Measurements from ENCODE around the gene CALN1. TPM values are rescaled to one million over a fixed set of nuclear protein-coding genes. Genes with fewer than 3 reads are reported as not detected.

The CALN1 gene
- total RNA-seq, 2 donors from 2014 or later: 1.1 to 1.2 TPM

GRCh38 chr7:72057796-72058195 is 354.3 kb downstream of the CALN1 start:
- 72% methylated on average over 11 of the region's 11 CpGs for WGBS
- H3K4me1 ChIP-seq (replicated peaks): no peaks in the 10 kb centered on the region
- H3K27ac ChIP-seq: no peak overlapping the region
- no peak for DNase-seq (ENCODE audit: low spot score)
- no peaks in the 10 kb centered on the region for H3K27me3 ChIP-seq (replicated peaks; ENCODE audit: insufficient read depth)
- no peaks in the 10 kb centered on the region for H3K9me3 ChIP-seq
- intact Hi-C loops (cut with DNase I): no loop called here
- no peak overlapping the region for H3K4me3 ChIP-seq
- TF ChIP-seq POLR2A (IDR thresholded peaks at IDR 0.05): no peak
- no peak for TF ChIP-seq CTCF (IDR thresholded peaks at IDR 0.05)
- no peak for TF ChIP-seq POLR2AphosphoS5 (IDR thresholded peaks at IDR 0.05)
- no peaks in the 10 kb centered on the region for H3K36me3 ChIP-seq

DNA sequence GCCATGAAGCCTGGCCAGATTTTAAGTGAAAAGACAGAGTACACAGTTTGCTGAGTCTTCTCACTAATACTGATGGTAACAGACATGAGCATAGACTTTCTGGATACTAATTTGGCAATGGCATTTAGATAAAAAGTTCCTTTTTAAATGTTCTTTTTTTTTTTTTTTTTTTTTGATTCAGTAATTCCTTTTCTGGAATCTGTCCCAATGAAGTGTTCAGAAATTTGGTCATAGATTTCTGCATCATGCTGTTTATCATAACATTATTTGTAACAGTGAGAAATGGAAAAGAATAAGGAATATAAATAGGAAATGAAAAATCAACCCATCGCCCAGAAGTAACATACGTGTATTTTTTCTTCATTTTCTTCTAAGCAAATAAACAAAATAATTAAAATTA is 354.9 kb downstream of the CALN1 start:
- Histone ChIP-seq H3K36me3 (no peaks in the 10 kb centered on the region), H3K4me1 (replicated peaks) (no peaks in the 10 kb centered on the region), H3K27ac (no peak overlapping the region), H3K4me3 (no peak overlapping the region), H3K27me3 (replicated peaks; ENCODE audit: insufficient read depth) (no peaks in the 10 kb centered on the region), H3K9me3 (no peaks in the 10 kb centered on the region)
- DNase-seq (ENCODE audit: low spot score): no peak
- 94% methylated on average over 2 of the region's 2 CpGs for WGBS
- TF ChIP-seq CTCF (IDR thresholded peaks at IDR 0.05) (no peak), POLR2A (IDR thresholded peaks at IDR 0.05) (no peak), POLR2AphosphoS5 (IDR thresholded peaks at IDR 0.05) (no peak)
- intact Hi-C loops (cut with DNase I): no loop called here

DNA sequence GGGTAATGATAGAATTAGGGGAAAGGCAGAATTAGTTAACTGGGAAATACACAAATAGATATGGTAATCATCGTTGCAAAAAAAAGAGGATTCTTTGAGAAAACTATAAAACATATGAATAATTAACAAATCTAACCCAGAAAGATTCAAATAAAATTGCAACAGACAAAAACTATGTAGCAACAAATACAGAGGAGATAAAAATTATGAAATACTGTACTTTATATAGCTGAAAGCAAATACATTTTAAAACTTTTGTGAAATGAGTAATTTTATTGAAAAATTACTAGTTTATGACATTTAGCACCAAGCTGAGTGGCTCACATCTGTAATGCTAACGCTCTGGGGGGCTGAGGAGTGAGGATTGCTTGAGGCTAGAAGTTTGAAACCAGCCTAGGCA is 356.7 kb downstream of the CALN1 start:
- intact Hi-C loops (cut with DNase I): no loop called here
- Histone ChIP-seq H3K4me3 (no peak overlapping the region), H3K36me3 (no peaks in the 10 kb centered on the region), H3K9me3 (no peaks in the 10 kb centered on the region), H3K27me3 (replicated peaks; ENCODE audit: insufficient read depth) (no peaks in the 10 kb centered on the region), H3K27ac (no peak overlapping the region), H3K4me1 (replicated peaks) (no peaks in the 10 kb centered on the region)
- 65% methylated on average over 2 of the region's 2 CpGs for whole genome bisulfite sequencing
- DNase-seq (ENCODE audit: low spot score): no peak
- TF ChIP-seq CTCF (IDR thresholded peaks at IDR 0.05): no peak

- 90% methylated on average over 4 of the region's 4 CpGs for WGBS
Observed at GRCh38 chr7:72053292-72053691, 358.8 kb downstream of the CALN1 start.

More at GRCh38 chr7:72053292-72053691, 358.8 kb downstream of the CALN1 start:
- Histone ChIP-seq H3K27ac (no peak overlapping the region), H3K36me3 (no peaks in the 10 kb centered on the region), H3K4me3 (no peak overlapping the region), H3K27me3 (replicated peaks; ENCODE audit: insufficient read depth) (no peaks in the 10 kb centered on the region), H3K4me1 (replicated peaks) (no peaks in the 10 kb centered on the region), H3K9me3 (no peaks in the 10 kb centered on the region)
- intact Hi-C loops (cut with DNase I): no loop called here
- DNase-seq (ENCODE audit: low spot score): no peak
- TF ChIP-seq POLR2AphosphoS5 (IDR thresholded peaks at IDR 0.05) (no peak), POLR2A (IDR thresholded peaks at IDR 0.05) (no peak), CTCF (IDR thresholded peaks at IDR 0.05) (no peak)

Measured in prostate gland (tissue), 2 donors.